K562 (cell line): ENCODE measurements around the gene ARMC9. TPM values are rescaled to one million over a fixed set of nuclear protein-coding genes. Genes with fewer than 3 reads are reported as not detected.

ENCODE experiments used
- ATAC-seq: fragments of 200-7000 bp; cut with Tn5 transposase; 3 replicates; pipeline ENCODE4 v1.9.1; 2020; ENCODE audit warnings: moderate library complexity
- BruUV-seq: library from RNA; stranded (reverse); fragments of 400-500 nt; replicated peaks from 2 replicates; lab custom pipeline; 2021; lab: Mats Ljungman, UMichigan
- CTCF ChIA-PET: fragments of 300-600 bp; formaldehyde crosslinking; extraction: SDS; loops from one replicate; lab custom pipeline; 2021; ENCODE audit warnings: low intra/inter-chr PET ratio; lab: Yijun Ruan, JAX
- POLR2A ChIA-PET: fragments of 300-600, 350-650 bp; sonication (Branson Sonifier 250); formaldehyde crosslinking; extraction: SDS; loops from one replicate; lab custom pipeline; 2021; ENCODE audit warnings: antibody characterized with exemption, inconsistent platforms; lab: Yijun Ruan, JAX
- DNase-seq, 4 experiments: peaks; one replicate each; pipeline versions ENCODE4 v3.0.0 to v3.0.0-alpha.2; 2011 to 2018; ENCODE audit warnings: low spot score in 3 of 4, mixed read lengths in 3 of 4; ENCODE audit errors: extremely low read depth in 1 of 4
- FAIRE-seq: peaks from 2 replicates; lab custom pipeline; 2011; peaks lifted over from hg19 to GRCh38; lab: Jason Lieb, UNC
- H2AFZ ChIP-seq: 2 replicates; pipeline ENCODE4 v1.6.0; 2011; ENCODE audit warnings: low read depth, low read length, control low read depth, inconsistent platforms
- H3K27ac ChIP-seq: fragments of 200-600 bp; 3 replicates; pipeline ENCODE4 v1.8.0; 2011; ENCODE audit warnings: low read depth, mild to moderate bottlenecking, control low read depth, inconsistent platforms, low read length, moderate library complexity, mixed read lengths; ENCODE audit errors: extremely low read depth
- H3K27me3 ChIP-seq, 2 experiments: fragments of 300-600 bp in 1 of 2; 2 replicates in 1 of 2; 3 replicates in 1 of 2; pipeline versions ENCODE4 v1.6.0 to v1.8.0; 2011; ENCODE audit warnings: inconsistent platforms in 2 of 2, low read length in 2 of 2, mild to moderate bottlenecking in 1 of 2, mixed read lengths in 1 of 2, moderate library complexity in 1 of 2; ENCODE audit not compliant: control insufficient read depth in 2 of 2, insufficient read depth in 2 of 2
- H3K36me3 ChIP-seq: fragments of 300-600 bp; 3 replicates; pipeline ENCODE4 v1.8.0; 2011; ENCODE audit warnings: mild to moderate bottlenecking, low read length, inconsistent platforms; ENCODE audit not compliant: control insufficient read depth, insufficient read depth
- H3K4me1 ChIP-seq, 2 experiments: fragments of 200-600 bp in 1 of 2; replicated peaks in 1 of 2; 2 replicates in 1 of 2; 3 replicates in 1 of 2; pipeline versions ENCODE4 v1.5.1 to v1.8.0; 2011; ENCODE audit warnings: inconsistent platforms in 2 of 2, low read length in 2 of 2, mild to moderate bottlenecking in 1 of 2, mixed read lengths in 1 of 2, moderate library complexity in 1 of 2; ENCODE audit not compliant: control insufficient read depth in 2 of 2, insufficient read depth in 2 of 2
- H3K4me2 ChIP-seq: 2 replicates; pipeline ENCODE4 v1.6.1; 2011; ENCODE audit warnings: low read length, control low read depth, inconsistent platforms, mixed read lengths; ENCODE audit not compliant: insufficient read depth
- H3K4me3 ChIP-seq: fragments of 200-600 bp; sonication (generic), shearing (Covaris generic); 2 replicates; pipeline ENCODE4 v1.5.1; 2016; ENCODE audit warnings: control low read depth, inconsistent platforms
- H3K79me2 ChIP-seq: fragments of 200-600 bp; 3 replicates; pipeline ENCODE4 v1.8.0; 2011; ENCODE audit warnings: low read length, inconsistent platforms; ENCODE audit not compliant: control insufficient read depth, insufficient read depth
- H3K9ac ChIP-seq, 2 experiments: 2 replicates each; pipeline versions ENCODE4 v1.6.0 to v1.6.1; 2011; ENCODE audit warnings: low read depth in 2 of 2, low read length in 2 of 2, control low read depth in 1 of 2, inconsistent platforms in 1 of 2, mild to moderate bottlenecking in 1 of 2, mixed read lengths in 1 of 2; ENCODE audit not compliant: insufficient read depth in 1 of 2
- H3K9me1 ChIP-seq: one replicate; pipeline ENCODE4 v1.6.0; 2011; ENCODE audit warnings: inconsistent platforms, mild to moderate bottlenecking, low read length, moderate library complexity; ENCODE audit not compliant: control insufficient read depth, insufficient read depth
- H3K9me3 ChIP-seq: replicated peaks from 2 replicates; pipeline ENCODE4 v1.5.1; 2011; ENCODE audit warnings: low read depth, low read length, inconsistent platforms; ENCODE audit not compliant: control insufficient read depth, insufficient read depth
- H4K20me1 ChIP-seq: replicated peaks from 2 replicates; pipeline ENCODE4 v1.6.1; 2011; ENCODE audit warnings: low read length, inconsistent platforms, mixed read lengths; ENCODE audit not compliant: control insufficient read depth, insufficient read depth
- FOS ChIP-seq: IDR thresholded peaks from 3 replicates; pipeline ENCODE4 v1.6.1; 2011; ENCODE audit not compliant: insufficient read length; ENCODE audit errors: extremely low read depth
- GABPA ChIP-seq: fragments of 200-800 bp; sonication (Bioruptor generic); conservative IDR thresholded peaks from 2 replicates; pipeline ENCODE4 v1.6.1; 2016; ENCODE audit warnings: low read depth, missing genetic modification characterization, missing compliant biosample characterization
- GABPB1 ChIP-seq: sonication (generic); formaldehyde crosslinking; IDR thresholded peaks from 2 replicates; pipeline ENCODE4 v1.8.0; 2022; ENCODE audit warnings: mild to moderate bottlenecking, missing genetic modification reagents
- HNRNPUL1 ChIP-seq: fragments of 200-400 bp; formaldehyde crosslinking; IDR thresholded peaks from 2 replicates; pipeline ENCODE4 v1.6.1; 2017; ENCODE audit warnings: low read length
- NR2F6 ChIP-seq: fragments of 450-650 bp; formaldehyde crosslinking; IDR thresholded peaks from 2 replicates; pipeline ENCODE4 v1.4.0; 2020; ENCODE audit warnings: mild to moderate bottlenecking
- POLR2AphosphoS2 ChIP-seq: IDR thresholded peaks from 2 replicates; pipeline ENCODE4 v1.6.1; 2012; ENCODE audit warnings: low read length, improper control_type of control experiment
- RAD21 ChIP-seq, 2 experiments: fragments of 250-450 bp in 1 of 2; fragments of 450-650 bp in 1 of 2; sonication (Bioruptor Pico) in 1 of 2; formaldehyde crosslinking in 1 of 2; IDR thresholded peaks in 1 of 2; conservative IDR thresholded peaks in 1 of 2; 2 replicates each; pipeline versions ENCODE4 v1.4.0 to v1.8.0; 2020 to 2022; ENCODE audit warnings: mild to moderate bottlenecking in 2 of 2, moderate library complexity in 1 of 2
- REST ChIP-seq, 2 experiments: fragments of 450-650 bp; formaldehyde crosslinking in 1 of 2; IDR thresholded peaks; 2 replicates each; pipeline versions ENCODE4 v1.4.0 to v1.6.1; 2014 to 2020; ENCODE audit warnings: mild to moderate bottlenecking in 2 of 2, borderline replicate concordance in 1 of 2, low read depth in 1 of 2
- SMARCA5 ChIP-seq: fragments of 450-650 bp; IDR thresholded peaks from 2 replicates; pipeline ENCODE4 v1.6.1; 2016
- SREBF1 ChIP-seq: fragments of 150-350 bp; IDR thresholded peaks from 2 replicates; pipeline ENCODE4 v1.6.1; 2014; ENCODE audit warnings: antibody characterized with exemption, low read depth, low read length, borderline replicate concordance
- THRA ChIP-seq: fragments of 450-650 bp; IDR thresholded peaks from 2 replicates; pipeline ENCODE4 v1.6.1; 2017; ENCODE audit warnings: mild to moderate bottlenecking, moderate library complexity
- YBX1 ChIP-seq: fragments of 450-650 bp; IDR thresholded peaks from 2 replicates; pipeline ENCODE4 v1.7.1; 2016; ENCODE audit warnings: mild to moderate bottlenecking
- WGBS: fragments of 100-300 bp; shearing (Covaris generic); methylation state at CpG from one replicate; pipeline ENCODE4 v1.1.6; 2016; ENCODE audit warnings: low coverage, mixed read lengths; ENCODE audit not compliant: insufficient coverage; ENCODE audit errors: missing lambda C conversion rate; 5-methylcytosine and 5-hydroxymethylcytosine counted together
- in situ Hi-C: fragments of 300-500 bp; cut with MboI; formaldehyde crosslinking; loops from 4 replicates; pipeline ENCODE4 v1.15.0; 2018; ENCODE audit warnings: inconsistent platforms, mixed read lengths
- intact Hi-C: fragments of 100-400 bp; cut with micrococcal nuclease; formaldehyde crosslinking; loops from 2 replicates; pipeline ENCODE4 v1.14.2; 2022
- polyA plus RNA-seq, 8 experiments: library from polyadenylated mRNA; depleted of rRNA in 4 of 8; stranded (reverse) in 5 of 8; unstranded in 3 of 8; fragments of >200 nt; fragmentation: Nextera tagmentation in 2 of 8; fragmentation: Illumina TruSeq in 1 of 8; extraction: Ambion mirVana in 2 of 8; extraction: Trizol in 1 of 8; gene quantifications; 2 replicates each; pipeline versions ENCODE4 v1.2.1 to v1.2.3, GENCODE V29; 2011 to 2014; ENCODE audit warnings: inconsistent platforms in 1 of 8, missing spikeins in 1 of 8
- total RNA-seq, 7 experiments: library from RNA; depleted of rRNA in 6 of 7; stranded (reverse); fragments of >200 nt in 6 of 7; fragmentation: Illumina TruSeq in 2 of 7; extraction: Trizol in 2 of 7; gene quantifications; 2 replicates each; pipeline versions ENCODE4 v1.2.1 to v1.2.3, GENCODE V29; 2011 to 2021; ENCODE audit warnings: low replicate concordance in 1 of 7

Gene ARMC9
- total and polyA plus RNA-seq, 9 of the 15 experiments (the other 6 are each of a cell fraction or from before 2014, with no cell fraction given) = 0.36 to 2.3 (median 1.1) TPM

- H2AFZ ChIP-seq = peak overlapping the region; percentile 93
- WGBS = 33% methylated on average over 9 of the region's 12 CpGs
- in situ Hi-C loops (no loop called here), intact Hi-C loops (no loop called here)
- no peaks in the 10 kb centered on the region for H3K9me1 ChIP-seq
- no peak overlapping the region for H3K4me3 ChIP-seq
- ATAC-seq = peak; percentile 85
- H3K9me3 ChIP-seq = no peaks in the 10 kb centered on the region
- H3K4me2 ChIP-seq = peak overlapping the region; percentile 37
- ChIA-PET CTCF (no interaction called here), POLR2A (interaction anchor here (0.6 kb wide), 1 partner anchor 1521 kb away, joined by 4 read pairs; no protein-coding TSS in a partner anchor)
- no peaks in the 10 kb centered on the region for H3K36me3 ChIP-seq
- FAIRE-seq = peak; percentile 58
- peak overlapping the region; percentile 41; the same call in 2 of the 3 replicates for H3K27ac ChIP-seq
- no peaks in the 10 kb centered on the region for H4K20me1 ChIP-seq
- H3K27me3 ChIP-seq = peaks cover 0 to 9% of the 10 kb centered on the region in 2 experiments; a peak in 2 of 5 replicates
- no peaks in the 10 kb centered on the region for H3K79me2 ChIP-seq
- DNase-seq = peak; percentile 33 to 52 (median 42)
- BruUV-seq = no TSS peak
- peaks cover 9 to 12% of the 10 kb centered on the region in 2 experiments; a peak in 4 of 5 replicates for H3K4me1 ChIP-seq
- H3K9ac ChIP-seq = no peak overlapping the region
- no peak for TF ChIP-seq FOS
- TF ChIP-seq GABPA (tag) = peak; percentile 58
- no peak for TF ChIP-seq SREBF1
- no peak for TF ChIP-seq SMARCA5
- TF ChIP-seq REST (IDR thresholded peaks at IDR 0.05; ENCODE audit: borderline replicate concordance) = no peak
- no peak for TF ChIP-seq REST (CRISPR knock-in tag; IDR thresholded peaks at IDR 0.05; ENCODE audit: low read depth)
- TF ChIP-seq GABPB1 = peak; percentile 39; the same call in 1 of the 2 replicates
- no peak for TF ChIP-seq THRA
- no peak for TF ChIP-seq HNRNPUL1
- TF ChIP-seq POLR2AphosphoS2 = no peak
- 0 out of 4 replicates have a peak, but pooled peaks of 1 of the 2 experiments have one; percentile 11 for TF ChIP-seq RAD21 (CRISPR knock-in tag; conservative IDR thresholded peaks at IDR 0.05 in 1 of 2, IDR thresholded peaks at IDR 0.05 in 1 of 2)
- TF ChIP-seq NR2F6 (CRISPR knock-in tag) = no peak
- TF ChIP-seq YBX1 = no peak
Measured at GRCh38 chr2:231361701-231362554, 163.5 kb downstream of the ARMC9 start.
